ENCODE measurements around the gene PRELP. TPM values are rescaled to one million over a fixed set of nuclear protein-coding genes. Genes with fewer than 3 reads are reported as not detected.

PRELP gene
- polyA plus RNA-seq, 1 donor = 1.3 TPM

- no peak for DNase-seq
These were observed 2.1 kb downstream of the PRELP start for GRCh38 chr1:203477748-203478147.

DNA sequence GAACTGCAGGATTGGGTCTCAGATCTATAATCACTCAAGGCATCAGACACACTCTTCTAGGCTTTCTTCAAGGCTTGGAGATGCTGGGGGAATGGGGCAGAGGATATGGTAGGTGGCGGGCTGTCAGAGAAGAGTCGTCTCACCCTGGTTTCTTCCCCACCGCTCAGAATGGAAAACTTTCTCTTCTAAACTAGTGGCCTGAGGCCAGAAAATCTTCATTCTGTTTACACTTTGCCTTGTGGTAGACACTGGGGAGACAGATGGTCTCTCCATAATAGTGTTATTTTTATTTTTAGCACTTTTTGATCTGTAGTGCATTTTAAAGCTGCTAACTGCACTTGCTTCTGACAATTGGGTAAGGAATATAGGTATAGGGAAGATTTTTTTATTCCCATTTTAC is 2.6 kb downstream of the PRELP start:
- no peak for DNase-seq

DNA sequence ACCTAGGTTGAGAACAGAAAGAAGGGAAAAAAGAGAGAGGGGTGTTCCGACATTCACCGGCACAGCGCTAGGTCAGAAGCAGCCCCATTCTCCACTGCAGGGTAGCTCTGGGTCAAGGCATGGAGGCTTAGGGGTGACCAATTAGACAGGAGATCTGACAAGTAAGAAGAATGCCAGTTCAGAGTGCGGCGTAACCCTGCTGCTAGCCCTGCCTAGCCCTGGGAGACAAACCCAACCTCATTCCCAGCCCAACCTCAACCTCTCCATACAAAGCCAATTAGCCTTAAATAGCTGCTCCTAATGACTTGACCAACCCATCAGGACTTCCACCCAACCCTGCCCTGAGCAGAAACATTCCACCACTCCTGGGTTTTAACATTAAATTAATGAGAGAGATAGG is 3.4 kb downstream of the PRELP start:
- no peak for DNase-seq

DNA sequence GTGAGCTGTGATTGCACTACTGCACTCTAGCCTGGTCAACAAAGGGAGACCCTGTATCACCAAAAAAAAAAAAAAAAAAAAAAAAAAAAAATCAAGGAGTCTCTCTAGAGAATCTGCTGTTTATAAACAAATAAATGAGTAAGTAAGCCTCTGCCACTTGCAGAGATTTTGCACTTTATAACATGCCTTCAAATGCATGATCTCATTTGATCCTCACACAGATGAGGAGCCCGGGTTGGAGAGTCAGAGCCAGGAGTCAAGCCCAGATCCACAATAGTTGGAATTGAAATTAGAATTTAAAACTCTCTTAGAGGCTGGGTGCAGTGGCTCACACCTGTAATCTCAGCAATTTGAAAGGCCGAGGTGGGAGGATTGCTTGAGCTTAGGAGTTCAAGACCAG is 4.0 kb downstream of the PRELP start:
- DNase-seq = no peak

DNA sequence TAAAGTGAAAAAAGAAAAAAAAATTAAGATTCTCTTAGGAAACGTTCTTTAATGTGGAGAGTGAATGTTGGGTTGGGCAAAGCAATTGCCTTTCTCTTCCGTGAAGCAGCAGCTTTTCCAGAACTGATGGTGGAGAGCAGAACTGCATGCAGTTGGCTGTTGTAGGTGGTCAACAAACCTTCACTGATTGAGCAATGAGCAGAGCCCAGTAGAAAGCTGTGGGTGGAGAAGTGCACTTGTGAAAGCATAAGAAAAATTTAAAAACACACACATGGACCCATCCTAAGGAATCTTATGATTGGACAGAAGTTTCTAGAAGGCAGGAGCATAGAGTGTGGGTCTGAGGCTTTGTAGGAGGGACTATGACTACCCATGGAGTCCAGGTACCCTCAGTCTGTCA is 4.5 kb downstream of the PRELP start:
- no peak for DNase-seq

- DNase-seq = no peak
These were observed 5.0 kb downstream of the PRELP start for GRCh38 chr1:203480525-203481084.

DNA sequence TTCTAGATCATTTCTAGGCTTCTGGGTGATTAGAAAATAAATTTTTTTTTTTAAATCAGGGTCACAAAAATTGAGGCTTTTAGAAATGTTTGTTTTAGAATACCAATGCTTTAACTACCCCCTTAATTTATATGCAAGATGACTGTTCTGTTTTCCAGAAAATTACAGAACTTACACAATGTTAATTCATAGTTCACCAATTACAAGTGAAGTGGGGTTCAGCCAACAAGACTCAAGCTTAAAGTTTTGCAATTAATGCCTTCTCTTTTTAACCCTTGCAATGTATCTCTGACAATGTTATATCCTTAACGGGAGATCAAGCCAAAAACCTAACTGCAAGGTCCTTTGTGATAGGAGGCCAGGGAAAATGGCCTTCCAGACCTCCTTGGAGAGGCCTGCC is 5.6 kb downstream of the PRELP start:
- no peak for DNase-seq

GRCh38 chr1:203486618-203487370 is 11.2 kb downstream of the PRELP start:
- DNase-seq = no peak

DNA sequence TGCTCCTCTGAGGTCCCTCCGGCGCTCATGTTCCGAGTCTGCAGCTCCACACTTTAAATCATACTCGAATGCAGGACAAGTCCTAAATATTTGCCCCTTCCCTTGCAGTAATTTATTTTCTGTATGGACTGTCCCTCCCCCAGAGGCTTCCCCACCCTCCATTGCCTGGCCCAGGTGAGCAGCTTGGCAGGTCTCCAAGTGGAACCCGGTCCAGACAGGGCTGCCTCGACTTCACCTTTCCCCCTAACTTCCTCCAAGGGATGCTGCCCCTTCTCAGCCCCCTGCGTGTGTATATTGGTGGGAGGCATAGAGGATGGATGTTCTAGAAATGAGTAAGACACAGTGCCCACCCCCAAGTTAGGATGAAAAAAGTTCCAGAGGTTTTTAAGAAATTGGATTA is 12.9 kb downstream of the PRELP start:
- DNase-seq = no peak

GRCh38 chr1:203490607-203491006 is 15.0 kb downstream of the PRELP start:
- no peak for DNase-seq

- DNase-seq = no peak
These were observed 16.1 kb downstream of the PRELP start for GRCh38 chr1:203491664-203492063.

DNA sequence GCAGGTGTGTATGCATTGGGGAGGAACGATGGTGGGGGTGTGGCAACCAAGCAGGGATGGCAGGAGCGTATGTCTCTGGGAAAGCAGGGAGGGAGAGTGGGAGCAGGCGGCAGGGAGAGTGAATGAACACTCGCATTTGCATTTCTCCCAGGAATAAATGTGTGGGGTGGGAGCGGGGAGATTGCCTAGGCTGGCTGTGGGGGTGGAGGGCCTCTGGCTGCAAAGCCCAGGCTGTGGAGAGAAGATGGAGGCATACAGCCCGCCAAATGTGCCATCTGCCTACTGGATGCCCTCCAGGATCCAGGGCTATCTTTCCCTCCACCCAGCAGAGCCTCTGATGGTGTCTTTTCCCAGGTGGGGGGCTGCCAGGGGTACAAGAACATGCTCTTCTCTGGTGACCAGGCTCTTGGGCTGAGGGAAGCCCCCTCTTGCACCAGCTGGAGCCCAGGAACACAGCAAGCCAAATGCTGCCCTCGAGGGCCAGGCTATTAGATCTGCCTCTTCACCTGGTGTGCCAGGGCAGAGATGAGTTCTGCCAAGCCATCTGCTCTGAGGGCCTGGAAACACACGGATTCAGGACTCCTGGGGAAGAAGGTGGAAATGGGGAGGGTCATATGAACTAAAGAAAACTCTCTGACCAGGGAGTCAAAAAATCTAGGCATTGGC is 16.6 kb downstream of the PRELP start:
- no peak for DNase-seq

DNA sequence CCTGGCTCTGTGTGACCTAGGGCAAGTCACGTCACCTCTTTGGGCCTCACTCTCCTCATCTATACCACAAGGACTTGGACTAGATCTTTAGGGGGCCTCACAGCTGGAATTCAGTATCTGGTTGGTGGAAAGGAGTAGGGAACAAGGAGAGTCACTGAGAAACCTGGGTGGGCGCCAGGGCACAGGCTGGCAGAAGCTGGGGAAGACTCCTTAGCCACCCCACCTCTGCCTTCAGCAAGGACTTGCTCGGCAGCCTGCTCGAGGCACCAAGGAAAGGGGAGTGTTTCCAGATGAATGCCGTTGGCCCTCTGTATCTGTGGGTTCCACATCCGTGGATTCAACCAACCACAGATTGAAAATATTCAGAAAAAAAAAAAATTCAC is 17.1 kb downstream of the PRELP start:
- no peak for DNase-seq

GRCh38 chr1:203493901-203494300 is 18.3 kb downstream of the PRELP start, which contains the start of gene OPTC:
TSS of gene OPTC (plus strand) at chr1:203494153. CDS start at chr1:203496006, 1,853 bp downstream.
- DNase-seq = no peak

GRCh38 chr1:203495845-203496244 is 20.2 kb downstream of the PRELP start:
- DNase-seq = no peak

- no peak for DNase-seq
These were observed 21.7 kb downstream of the PRELP start for GRCh38 chr1:203497269-203497777.

- no peak for DNase-seq
These were observed 24.2 kb downstream of the PRELP start for GRCh38 chr1:203499643-203500278.

DNA sequence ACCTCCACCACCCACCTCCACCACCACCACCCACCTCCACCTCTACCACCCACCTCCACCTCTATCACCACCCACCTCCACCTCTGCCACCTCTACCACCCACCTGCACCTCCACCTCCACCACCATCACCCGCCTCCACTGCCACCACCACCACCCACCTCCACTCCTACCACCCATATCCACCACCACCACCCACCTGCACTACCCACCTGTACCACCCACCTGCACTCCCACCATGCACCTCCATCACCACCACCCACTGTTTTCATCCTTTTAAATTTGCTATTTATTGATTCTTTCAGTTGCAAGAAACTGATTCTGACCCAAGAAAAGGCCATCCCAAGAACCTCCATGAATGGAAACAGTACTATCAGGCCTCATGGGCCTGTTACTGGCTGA is 24.7 kb downstream of the PRELP start:
- no peak for DNase-seq

DNA sequence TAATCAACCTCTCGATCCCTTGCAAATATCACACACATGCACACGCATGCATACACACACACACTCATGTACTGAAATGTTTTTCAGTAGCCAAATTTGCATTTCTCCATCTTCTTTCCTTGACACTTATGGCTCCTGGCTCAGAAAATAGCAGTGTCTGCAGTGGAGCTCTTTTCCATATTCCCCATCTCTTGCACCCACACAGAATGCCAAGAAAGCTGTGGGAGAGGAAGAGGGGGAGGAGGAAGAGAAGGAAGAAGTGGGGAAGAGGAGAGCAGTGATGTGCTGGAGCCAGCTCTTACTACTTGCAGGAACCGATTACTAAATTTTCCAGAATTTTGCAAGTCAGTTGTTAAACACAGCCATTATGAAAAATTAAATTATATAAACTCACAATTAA is 28.2 kb downstream of the PRELP start:
- no peak for DNase-seq

GRCh38 chr1:203504400-203505250 is 29.0 kb downstream of the PRELP start:
- DNase-seq = peak; percentile 82

DNA sequence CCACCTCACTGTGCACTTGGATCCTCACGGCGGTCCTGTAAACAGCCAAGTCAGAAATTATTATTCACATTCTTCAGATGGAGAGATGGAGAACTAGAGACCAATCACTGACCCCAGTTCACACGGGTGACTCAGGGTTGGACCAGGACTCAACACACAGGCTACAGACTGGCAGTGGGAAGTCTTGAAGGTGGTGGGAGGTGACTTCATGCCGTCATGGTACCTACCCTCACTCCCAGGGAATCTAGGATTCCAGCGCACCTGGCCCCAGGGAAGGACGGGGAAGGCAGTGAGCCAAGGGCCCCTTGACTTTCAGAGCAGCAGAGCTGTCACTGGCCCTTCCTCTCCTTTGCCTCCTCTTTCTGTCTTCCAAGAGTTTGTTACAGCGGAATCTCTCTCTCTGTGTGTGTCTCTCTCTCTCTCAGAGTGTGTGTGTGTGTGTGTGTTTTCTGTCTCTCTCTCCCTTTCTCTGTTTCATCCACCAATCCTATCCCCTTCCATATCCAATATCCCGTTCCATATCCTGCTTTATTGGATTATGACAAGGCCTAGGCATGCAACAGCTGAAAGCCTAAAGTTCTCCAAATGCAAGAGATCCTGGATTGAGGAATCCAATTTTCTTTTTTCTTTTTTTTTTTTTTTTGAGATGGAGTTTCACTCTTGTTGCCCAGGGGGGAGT is 30.1 kb downstream of the PRELP start:
- no peak for DNase-seq
